Cerebellar cortex (tissue), 1 donor: ENCODE measurements around the gene SORBS2.

ENCODE experiments used
- DNase-seq: peaks from one replicate; pipeline ENCODE4 v3.0.0-alpha.2; 2015; ENCODE audit warnings: low spot score

SORBS2 gene

DNA sequence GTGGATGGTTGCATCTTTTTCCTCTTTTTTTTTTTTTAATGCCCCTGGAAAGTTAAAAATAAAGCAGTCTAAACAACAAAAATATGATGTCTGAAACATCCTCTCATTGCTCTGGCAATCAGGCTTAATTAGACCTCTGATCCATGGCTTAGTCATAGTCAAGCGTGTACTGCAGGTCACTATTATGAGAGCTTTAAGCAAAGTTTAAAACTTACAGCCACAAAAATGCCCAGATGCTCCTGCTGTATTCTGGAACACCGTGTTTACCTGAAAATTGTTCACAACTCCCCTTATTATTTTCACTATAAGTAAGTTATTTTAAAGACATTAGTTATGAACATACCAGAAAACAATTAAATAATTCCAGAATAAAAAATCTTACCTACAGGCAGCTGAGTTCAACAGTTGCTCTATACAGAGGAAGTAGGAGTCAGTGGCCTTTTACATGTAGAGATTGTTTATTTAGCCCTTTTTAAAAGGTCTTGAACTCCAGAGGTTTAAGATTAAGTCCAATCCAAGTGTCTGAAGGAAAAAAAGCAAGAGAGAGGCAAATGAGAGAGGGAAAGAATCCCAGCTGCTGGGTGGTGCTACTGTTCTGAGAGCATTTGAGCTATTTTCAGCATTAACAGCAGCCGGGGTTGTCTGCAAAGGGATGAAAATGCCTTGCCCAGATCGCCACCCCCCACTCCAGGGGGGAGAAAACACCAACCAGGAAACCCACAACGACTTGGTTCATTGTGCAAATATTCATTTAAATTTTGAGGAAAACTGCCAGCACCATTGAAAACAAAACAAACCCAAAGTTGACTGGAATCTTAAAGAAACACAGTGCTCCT, 36.9 kb downstream of the SORBS2 start:
- peak; percentile 34 for DNase-seq

DNA sequence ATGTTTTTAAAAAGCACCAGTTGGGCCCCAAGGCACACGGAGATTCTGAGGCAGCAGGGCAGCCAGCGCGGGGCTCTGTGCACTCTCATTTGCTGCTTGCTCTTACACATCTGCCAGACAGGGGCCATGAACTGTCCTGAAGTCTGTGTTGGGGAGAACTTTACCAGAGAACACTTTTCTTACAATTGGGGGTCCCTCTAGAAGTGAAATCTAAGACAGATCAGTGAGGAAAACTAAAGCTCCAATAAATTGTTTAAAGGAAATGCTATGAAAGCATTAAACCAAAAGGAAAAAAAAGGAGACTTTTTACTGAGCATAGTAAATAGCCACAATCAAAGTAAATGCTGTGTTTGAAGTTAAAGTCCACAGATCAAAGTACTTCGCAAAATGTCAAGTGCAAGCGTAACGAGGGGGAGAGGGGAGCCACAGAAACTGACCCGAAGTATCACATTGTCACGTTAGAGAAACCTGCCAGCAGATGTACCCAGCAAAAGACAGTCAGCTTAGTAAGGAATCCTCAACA, 37.8 kb downstream of the SORBS2 start:
- no peak for DNase-seq

DNA sequence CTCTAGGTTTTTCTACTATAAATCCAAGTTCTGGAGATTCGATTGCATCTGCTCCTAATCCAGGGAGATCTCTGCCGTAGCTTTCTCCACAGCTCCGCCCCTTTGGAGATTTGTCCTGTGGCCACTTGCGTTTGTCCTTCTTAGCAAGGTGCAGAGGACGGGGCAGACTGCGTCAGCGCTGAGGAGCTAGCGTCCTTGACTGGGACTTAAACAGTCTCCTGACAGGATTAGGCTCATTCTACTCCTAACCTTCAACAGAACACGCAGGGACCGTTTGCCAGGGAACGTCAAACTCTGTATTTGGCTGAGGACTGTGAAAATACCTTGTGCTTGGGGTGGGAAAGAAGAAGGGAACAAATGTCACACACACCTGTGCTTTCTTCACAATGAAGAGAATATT, 38.6 kb downstream of the SORBS2 start:
- DNase-seq, result peak; percentile 10

DNA sequence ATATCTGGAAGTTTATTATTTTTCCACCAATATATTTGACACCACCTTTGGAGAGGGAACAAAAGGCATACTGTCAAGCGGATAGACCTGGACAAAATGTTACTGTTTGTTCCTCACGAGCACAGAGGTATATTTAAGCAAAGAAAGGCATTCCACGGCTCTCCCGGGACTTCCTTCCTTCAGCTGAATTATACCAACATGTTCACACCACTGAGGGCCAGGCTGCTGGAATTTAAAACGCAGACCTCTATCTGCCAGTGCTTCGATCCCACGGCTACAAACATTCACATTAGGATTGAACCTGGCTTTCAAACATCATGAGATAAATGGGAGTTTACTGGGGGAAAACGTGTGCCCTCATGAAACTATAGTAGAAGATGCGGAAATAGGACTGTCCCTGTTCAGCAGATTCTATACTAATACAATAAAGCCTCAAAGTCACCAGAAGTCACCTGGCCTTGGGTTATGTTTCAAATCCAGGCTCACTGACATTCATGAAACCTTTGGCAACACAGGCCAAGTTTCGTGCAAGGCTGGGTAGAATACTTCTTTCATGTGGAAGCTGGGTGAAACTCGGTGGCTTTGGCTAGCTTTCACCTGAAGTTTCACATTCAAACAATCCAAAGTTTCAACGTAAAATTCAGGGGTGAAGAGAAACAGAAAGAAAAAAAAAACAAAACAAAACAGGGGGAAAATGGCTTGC, 39.5 kb downstream of the SORBS2 start:
- no peak for DNase-seq

DNA sequence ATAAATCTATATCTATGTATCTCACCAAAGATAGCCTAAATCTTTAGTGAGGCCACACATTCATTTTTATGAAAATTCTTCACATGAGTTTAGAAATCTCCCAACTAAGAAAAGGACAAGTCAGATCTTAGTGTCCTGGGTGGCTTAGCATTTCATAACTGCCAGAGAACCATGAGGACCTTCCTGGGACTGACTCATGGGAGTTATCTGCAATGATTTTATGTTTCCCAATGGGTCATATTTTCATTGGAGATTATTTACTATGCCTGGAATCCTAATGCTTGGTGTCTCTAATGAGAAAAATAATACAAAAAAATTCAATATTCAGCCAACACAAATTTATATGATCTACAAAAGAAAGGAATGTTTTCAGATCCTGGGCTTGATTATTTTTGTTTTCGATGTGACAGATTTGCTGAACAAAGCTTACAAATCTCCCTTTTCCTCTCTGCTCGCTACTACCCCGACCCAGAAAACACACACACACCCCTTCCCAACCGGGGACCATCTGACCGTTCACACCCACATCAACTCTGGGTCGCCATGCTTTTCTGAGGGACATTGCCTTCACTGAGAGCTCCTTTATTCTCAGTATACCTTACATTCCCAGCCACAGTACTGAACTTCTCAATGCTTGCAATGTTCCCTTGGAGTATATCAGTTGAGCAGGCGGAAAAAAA, 40.1 kb downstream of the SORBS2 start:
- DNase-seq, result no peak

DNA sequence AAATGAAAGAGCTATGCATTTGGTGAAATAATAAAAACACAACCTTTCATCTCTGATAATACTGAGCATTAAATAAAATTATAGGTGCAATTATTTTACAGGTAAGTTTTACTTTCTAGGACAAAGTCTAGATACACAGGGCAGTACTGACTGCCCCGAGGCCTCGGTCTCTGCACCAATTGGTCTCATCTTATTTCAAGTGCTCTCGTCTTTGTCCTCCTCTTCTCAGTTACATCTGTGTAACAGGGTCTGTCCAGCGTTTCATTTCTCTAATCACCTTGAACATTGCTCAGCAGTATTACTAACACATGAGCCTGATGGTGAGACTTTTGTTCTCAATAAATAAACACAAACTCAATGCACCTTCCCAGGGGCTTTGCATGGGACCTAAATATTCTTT, 44.5 kb downstream of the SORBS2 start:
- no peak for DNase-seq

DNA sequence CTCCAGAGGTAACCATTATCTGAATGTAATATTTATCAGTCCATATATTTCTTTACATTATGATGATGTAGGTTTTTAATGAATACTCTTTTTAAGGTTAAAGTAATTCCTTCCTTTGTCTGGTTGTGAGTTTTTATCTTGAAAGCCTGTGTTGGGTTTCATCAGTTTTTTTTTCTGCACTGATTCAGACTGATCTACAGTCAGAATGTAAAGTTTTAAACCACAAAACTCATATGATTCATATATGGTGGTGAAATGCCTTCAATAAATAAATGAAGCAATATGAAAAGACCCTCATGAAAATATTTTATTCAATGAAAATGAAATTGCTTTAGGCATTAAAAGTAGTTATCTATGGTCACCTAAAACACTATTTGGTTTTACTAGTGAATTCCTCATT, 47.1 kb downstream of the SORBS2 start:
- DNase-seq, result no peak

DNA sequence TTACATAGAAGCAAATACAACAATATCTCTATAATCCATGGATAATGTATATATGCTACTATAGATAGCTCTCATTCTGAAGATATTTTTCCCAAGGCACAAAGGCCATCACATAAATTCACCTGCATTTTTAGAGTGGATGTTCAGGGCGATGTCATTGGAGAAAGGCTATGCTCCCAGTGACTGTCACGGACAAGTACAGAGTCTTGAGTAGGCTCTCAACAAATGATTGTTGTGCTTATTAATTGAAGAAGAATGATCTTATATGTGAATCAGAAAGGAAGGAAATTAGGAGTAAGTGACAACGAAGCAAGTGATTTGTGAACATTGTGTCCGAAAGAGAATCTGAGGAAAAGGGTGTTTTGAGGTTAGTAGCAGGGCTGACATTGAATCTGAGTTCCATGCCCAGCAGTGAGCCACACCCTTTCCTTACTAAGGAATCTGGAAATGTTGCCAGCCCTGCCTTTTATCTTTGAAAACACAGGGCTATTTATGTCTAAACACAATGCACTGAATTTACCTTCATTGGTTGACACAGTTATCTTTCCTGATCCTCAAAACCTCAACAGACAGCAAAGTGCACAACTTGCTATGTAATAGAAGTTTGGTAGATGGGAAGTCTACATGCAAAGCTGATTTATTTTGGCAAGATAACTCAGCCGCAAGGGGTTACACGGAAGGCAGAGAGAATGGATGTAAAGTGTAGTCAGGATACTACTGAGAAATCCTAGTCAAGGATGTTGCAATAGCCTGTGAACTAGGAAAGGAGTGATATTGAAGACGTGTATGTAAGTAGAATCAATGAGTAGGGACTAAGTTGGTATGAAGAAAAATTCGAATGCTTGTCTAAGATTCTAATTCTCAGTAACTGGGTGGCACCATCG, 50.4 kb downstream of the SORBS2 start:
- no peak for DNase-seq

DNA sequence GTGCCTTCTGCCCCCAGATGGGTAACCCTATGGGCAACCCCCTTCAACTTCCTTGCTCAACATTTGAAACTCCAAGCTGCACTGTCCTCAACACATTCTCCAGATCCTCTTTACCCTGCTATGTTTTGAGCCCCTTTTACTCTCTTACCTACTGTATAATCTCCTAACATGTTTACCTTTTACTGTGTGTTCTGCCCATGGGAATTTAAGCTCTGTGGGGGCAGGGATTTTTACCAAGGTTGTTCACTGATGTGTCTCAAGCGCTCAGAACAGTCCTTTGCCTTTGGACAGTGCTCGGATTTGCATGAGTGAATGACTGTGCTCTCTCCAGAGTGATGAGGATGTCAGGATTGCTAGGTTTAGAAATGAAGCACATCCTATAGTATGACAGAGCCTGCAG, 53.2 kb downstream of the SORBS2 start:
- no peak for DNase-seq

DNA sequence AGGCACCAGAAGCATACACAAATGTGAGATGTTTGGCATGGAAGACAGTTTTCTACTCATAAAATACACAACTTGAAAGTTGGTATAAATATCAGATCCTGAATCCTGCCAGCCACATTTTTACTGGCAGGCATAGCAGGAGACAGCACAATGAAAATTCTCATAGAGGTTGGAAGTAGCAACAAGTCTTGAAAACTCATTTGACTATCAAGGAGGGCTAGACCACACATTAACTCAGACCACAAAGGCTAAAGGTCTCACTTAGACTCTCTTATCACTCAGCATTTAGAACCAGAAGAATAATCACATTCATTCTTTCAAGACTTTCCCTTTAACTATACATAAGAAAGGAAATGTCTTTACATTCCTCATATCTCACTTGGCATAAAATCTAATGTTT, 56.5 kb downstream of the SORBS2 start:
- DNase-seq, result no peak

DNA sequence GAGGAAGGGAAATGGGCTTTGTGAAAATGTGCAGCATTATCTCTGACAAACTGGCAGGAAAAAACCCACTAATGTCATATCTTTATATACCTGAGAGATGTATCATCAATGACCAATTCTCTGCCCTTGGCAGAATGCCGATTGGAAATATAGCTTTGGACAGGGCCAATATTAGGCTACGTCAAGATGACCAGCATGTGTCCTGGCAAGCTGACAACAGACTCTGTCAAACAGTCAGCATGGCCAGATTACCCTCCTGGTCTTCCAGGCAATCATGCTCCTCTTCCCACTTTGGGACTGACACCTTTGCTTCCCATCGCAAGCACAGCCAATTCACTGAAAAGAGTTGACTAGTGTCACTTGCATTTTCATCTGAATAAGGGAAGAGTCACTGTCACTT, 57.0 kb downstream of the SORBS2 start:
- no peak for DNase-seq

DNA sequence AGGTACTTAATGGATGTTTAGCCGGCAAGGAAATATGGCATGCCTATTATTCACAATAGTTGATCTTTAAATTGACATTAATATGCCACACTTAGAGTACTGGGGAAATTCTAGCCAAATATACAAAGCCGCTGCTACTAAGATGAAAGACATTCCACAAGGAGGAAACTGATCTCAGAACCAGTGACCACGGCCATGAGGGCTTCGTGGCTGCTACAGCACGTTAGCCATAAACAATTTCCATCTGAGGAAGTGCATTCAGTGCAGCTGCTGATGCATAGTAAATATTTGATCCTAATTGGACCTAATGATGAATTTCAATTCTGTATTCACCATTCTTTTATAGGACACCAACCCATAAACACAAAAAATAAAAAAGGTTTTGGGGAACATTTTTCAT, 59.1 kb downstream of the SORBS2 start:
- no peak for DNase-seq

DNA sequence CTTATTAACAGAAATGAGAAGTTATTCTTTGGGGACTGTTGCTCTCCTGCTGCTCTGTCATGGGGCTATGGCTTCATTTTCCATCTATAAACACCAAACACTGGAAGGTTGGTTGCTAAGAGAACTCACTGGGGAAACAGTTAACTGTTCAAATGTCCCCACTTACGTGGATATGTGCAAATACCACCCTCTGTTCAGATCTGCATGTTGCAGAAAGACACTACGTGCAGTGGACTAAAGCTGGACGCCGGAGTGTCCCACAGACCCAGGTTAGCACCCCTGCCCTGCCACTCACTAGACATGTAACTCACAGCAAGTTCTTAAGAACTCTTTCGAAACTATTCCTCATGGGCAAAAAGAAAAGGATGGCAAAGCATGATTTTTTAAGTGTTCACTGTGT, 62.1 kb downstream of the SORBS2 start:
- no peak for DNase-seq

DNA sequence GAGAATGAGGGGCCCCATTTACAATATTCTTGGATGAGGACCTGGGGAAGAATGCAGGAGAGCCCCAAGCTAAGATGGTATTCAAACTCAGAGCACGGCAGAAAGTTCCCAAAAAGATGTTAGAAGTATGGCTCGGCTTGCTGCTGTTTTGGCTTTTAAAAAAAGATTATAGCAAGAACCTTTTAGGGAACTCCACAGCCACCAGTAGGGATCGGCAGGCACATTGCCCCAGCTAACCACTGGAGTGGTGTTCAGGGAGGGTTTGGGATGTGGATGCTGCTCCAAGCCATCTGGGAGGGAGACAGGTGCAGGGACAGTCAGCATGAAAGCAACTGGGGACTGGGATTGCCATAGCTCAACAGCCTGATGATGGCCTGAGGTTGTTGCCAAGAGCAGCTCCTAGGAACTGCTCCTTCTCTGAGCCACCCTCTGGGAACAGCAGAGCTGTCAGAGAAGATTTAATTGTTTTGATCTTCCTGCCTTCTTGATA, 63.0 kb downstream of the SORBS2 start:
- DNase-seq, result no peak

DNA sequence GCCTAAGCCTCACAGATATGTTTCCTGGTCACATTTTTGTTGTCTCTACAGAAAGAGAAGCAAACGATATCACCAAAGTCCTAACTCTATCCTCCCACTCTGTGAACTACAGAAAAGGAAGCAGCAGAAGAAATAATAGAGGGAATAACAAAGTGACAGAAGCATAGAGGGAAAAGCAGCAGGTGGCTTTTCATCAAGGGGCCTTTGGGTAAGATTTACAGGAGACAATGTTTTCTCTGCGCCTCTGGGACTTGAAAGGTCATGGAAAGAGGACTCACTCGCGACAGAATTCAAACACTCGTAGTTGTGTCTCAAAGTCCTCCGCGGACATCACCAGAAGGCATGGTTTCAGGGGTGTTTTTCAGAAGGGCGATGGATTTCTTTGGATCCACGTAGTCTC, 66.1 kb downstream of the SORBS2 start:
- no peak for DNase-seq

DNA sequence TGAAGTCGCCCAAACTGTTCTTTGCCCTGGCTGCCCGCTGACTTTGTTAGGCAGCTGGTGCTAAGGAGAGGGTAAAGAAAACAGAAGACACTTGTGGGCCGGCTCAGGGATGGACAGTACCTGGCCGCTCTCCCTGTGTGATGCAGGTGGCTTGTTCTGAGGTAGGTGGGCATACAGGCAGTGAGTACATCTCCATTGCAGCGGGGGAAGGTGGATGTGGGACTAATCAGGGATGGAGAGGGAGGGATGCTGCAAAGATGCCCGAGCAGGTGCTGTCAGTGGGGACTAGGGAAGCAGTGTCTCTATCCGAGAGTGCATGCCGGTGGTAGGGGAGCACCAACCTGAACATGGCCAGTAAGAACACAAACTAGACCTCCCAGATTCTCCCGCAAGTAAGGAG, 67.0 kb downstream of the SORBS2 start:
- no peak for DNase-seq

DNA sequence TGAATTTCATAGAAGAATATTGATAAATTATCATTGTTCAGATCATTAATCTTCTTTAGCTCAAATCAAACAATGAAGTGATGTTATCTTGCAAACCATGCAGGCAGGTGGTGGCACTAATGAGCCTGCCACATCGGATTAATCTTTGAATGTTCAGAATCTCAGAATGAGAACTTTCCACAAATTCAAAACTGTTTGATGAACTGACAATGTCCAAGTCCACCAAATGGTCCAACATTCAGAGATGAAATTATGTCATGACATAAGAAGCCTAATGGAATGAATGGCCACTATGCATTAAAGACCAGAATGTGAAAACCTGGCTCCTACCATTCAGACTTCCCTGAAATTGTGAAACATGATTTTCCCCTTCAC, 67.5 kb downstream of the SORBS2 start:
- DNase-seq, result no peak

DNA sequence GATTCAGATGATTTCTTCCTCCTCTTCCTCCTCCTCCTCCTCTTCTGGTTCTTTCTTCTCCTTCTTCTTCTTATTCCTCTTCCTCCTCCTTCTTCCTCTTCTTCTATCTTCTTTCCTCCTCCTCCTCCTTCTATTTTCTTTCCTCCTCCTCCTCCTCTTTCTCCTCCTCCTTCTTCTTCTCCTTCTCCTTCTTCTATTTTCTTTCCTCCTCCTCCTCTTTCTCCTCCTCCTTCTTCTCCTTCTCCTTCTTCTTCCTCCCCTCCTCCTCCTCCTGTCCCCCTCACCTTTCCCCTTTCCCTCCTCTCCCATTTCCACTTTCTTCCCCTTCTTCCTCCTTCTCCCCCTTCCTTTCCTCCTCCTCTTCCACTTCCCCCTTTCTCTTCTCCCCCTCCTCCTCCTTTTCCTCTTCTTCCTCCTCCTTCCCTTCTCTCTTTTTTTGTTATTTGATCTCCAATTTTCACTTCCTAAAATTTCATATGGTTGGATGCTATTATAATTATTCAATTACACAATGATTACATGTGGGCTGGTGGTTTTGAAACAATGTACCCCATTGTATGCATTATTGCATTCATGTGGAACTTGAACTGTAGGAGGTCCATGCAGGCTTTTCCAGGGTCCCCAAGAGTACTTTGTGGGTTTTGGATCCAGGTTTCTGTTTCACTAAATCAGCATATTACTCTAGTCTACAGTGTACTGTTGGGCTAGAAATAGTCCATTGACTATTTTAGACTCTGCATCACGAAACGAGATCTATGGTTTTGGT, 68.1 kb downstream of the SORBS2 start:
- DNase-seq, result no peak

DNA sequence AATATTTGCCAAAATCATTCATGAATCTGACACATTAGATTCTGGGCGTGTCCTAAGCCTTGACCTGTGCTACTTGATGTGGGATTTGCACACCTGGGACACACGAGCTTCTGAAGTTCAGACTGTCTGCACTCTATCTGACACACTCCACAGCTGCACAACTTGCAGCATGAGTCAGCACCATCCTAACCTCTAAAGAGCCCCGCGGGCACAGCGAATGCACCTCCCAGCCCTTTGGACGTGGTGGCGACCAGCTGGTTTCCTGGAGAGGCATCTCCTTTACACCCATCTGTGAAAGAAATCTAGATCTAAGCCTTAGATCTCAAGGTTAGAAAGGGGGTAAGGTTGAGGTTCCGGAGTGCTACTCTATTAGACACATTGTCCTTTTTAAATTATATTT, 69.2 kb downstream of the SORBS2 start:
- no peak for DNase-seq

DNA sequence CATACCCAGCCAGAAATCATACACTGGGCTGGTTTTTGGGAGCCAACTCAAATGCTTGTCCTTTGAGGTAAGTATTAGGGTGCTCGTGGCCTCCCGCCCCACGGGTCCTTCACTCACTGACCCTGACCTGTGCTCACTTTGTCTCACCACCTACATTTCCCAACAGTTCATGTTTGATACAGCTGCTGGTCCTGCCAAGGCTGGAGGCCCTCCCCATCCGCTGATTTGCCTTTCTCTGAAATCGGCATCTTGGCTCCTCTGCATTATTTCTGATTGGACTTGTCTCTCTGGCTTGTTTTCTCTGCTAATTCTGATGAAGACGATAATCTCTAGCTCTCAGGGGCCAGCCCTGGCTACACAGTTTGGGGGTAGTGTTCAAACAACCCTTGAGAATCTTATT, 70.2 kb downstream of the SORBS2 start:
- no peak for DNase-seq

DNA sequence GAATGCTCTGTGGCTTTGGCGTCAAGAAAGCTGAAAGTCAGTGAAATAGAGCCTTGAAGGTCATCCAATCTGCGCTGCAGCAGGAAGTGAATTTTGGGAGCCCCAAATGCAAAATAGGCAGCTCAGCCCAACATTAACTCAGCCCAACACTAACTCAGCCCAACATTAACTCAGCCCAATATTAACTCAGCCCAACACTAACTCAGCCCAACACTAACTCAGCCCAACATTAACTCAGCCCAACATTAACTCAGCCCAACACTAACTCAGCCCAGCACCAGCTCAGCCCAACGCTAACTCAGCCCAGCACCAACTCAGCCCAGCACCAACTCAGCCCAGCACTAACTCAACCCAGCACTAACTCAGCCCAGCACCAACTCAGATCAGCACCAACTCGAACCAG, 71.5 kb downstream of the SORBS2 start:
- DNase-seq, result no peak
